Tibial nerve (tissue), 3 donors: ENCODE data around the gene TTC39C.

Source experiments
- POLR2A ChIP-seq, 2 donors: fragments of 450-650 bp; IDR thresholded peaks; one replicate each; pipeline ENCODE4 v1.6.1; 2017; ENCODE audit warnings: antibody characterized with exemption in 2 of 2, mild to moderate bottlenecking in 2 of 2, moderate library complexity in 2 of 2
- TF ChIP-seq, protein P1 (sequence below), 5 experiments: fragments of 200-600 bp in 3 of 5; fragments of 450-650 bp in 2 of 5; sonication (generic) in 3 of 5; IDR thresholded peaks; one replicate each; pipeline ENCODE4 v1.5.1; 2016 to 2019; ENCODE audit warnings: antibody characterized with exemption in 5 of 5, mild to moderate bottlenecking in 3 of 5, moderate library complexity in 2 of 5

GRCh38 chr18:24121625-24122024, 107.1 kb downstream of the TTC39C start:
- TF ChIP-seq, protein P1, sequence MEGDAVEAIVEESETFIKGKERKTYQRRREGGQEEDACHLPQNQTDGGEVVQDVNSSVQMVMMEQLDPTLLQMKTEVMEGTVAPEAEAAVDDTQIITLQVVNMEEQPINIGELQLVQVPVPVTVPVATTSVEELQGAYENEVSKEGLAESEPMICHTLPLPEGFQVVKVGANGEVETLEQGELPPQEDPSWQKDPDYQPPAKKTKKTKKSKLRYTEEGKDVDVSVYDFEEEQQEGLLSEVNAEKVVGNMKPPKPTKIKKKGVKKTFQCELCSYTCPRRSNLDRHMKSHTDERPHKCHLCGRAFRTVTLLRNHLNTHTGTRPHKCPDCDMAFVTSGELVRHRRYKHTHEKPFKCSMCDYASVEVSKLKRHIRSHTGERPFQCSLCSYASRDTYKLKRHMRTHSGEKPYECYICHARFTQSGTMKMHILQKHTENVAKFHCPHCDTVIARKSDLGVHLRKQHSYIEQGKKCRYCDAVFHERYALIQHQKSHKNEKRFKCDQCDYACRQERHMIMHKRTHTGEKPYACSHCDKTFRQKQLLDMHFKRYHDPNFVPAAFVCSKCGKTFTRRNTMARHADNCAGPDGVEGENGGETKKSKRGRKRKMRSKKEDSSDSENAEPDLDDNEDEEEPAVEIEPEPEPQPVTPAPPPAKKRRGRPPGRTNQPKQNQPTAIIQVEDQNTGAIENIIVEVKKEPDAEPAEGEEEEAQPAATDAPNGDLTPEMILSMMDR (IDR thresholded peaks at IDR 0.05) = no peak
- no peak for TF ChIP-seq POLR2A (IDR thresholded peaks at IDR 0.05)
